ENCODE measurements around the gene UGT1A6.

The UGT1A6 gene

GRCh38 chr2:233768076-233768475, 75.4 kb downstream of the UGT1A6 start:
- DNase-seq = no peak

- no peak for DNase-seq
Observed at GRCh38 chr2:233769260-233769659, 76.6 kb downstream of the UGT1A6 start.

GRCh38 chr2:233772153-233772552, 79.5 kb downstream of the UGT1A6 start:
- no peak for DNase-seq

- DNase-seq = no peak
Observed at GRCh38 chr2:233772583-233772982, 79.9 kb downstream of the UGT1A6 start.

GRCh38 chr2:233773854-233774253, 81.2 kb downstream of the UGT1A6 start:
- DNase-seq = no peak

- no peak for DNase-seq
Observed at GRCh38 chr2:233775414-233775813, 82.7 kb downstream of the UGT1A6 start.

GRCh38 chr2:233778030-233778429, 85.3 kb downstream of the UGT1A6 start, which contains the start of gene MROH2A:
TSS of gene MROH2A (plus strand) at chr2:233778330. CDS start at chr2:233779359, 1,029 bp downstream.
- no peak for DNase-seq

GRCh38 chr2:233779722-233780121, 87.0 kb downstream of the UGT1A6 start:
- DNase-seq = no peak

GRCh38 chr2:233780771-233781170, 88.1 kb downstream of the UGT1A6 start:
- DNase-seq = no peak

GRCh38 chr2:233789554-233789953, 96.9 kb downstream of the UGT1A6 start:
- DNase-seq = no peak

GRCh38 chr2:233791151-233791882, 98.6 kb downstream of the UGT1A6 start:
- no peak for DNase-seq

- DNase-seq = no peak
Observed at GRCh38 chr2:233791883-233792329, 99.2 kb downstream of the UGT1A6 start.

GRCh38 chr2:233792720-233793119, 100.0 kb downstream of the UGT1A6 start:
- DNase-seq = no peak

- DNase-seq = no peak
Observed at GRCh38 chr2:233793465-233794127, 100.9 kb downstream of the UGT1A6 start.

GRCh38 chr2:233794128-233794658, 101.5 kb downstream of the UGT1A6 start:
- no peak for DNase-seq

- DNase-seq = no peak
Observed at GRCh38 chr2:233795735-233796171, 103.1 kb downstream of the UGT1A6 start.

- DNase-seq = no peak
Observed at GRCh38 chr2:233796254-233796653, 103.6 kb downstream of the UGT1A6 start.

GRCh38 chr2:233798335-233799086, 105.8 kb downstream of the UGT1A6 start:
- no peak for DNase-seq

GRCh38 chr2:233799087-233799665, 106.5 kb downstream of the UGT1A6 start:
- DNase-seq = no peak

- DNase-seq = no peak
Observed at GRCh38 chr2:233799716-233800115, 107.0 kb downstream of the UGT1A6 start.

- DNase-seq = no peak
Observed at GRCh38 chr2:233800208-233800607, 107.5 kb downstream of the UGT1A6 start.

- no peak for DNase-seq
Observed at GRCh38 chr2:233801357-233802131, 108.9 kb downstream of the UGT1A6 start.

All from fibroblast of skin of back (primary cell).